GM08714 (cell line): Measurements from ENCODE around the gene GOLGA7B.

Experiments used
- H3K4me3 ChIP-seq: fragments of 200-500 bp; sonication (Bioruptor generic); 2 replicates; pipeline ENCODE4 v1.5.1; 2014; ENCODE audit warnings: mild to moderate bottlenecking, low read length, inconsistent platforms
- ZNF274 ChIP-seq: IDR thresholded peaks from 2 replicates; pipeline ENCODE4 v1.6.1; 2012; ENCODE audit warnings: mild to moderate bottlenecking, low read depth, low read length

The GOLGA7B gene

DNA sequence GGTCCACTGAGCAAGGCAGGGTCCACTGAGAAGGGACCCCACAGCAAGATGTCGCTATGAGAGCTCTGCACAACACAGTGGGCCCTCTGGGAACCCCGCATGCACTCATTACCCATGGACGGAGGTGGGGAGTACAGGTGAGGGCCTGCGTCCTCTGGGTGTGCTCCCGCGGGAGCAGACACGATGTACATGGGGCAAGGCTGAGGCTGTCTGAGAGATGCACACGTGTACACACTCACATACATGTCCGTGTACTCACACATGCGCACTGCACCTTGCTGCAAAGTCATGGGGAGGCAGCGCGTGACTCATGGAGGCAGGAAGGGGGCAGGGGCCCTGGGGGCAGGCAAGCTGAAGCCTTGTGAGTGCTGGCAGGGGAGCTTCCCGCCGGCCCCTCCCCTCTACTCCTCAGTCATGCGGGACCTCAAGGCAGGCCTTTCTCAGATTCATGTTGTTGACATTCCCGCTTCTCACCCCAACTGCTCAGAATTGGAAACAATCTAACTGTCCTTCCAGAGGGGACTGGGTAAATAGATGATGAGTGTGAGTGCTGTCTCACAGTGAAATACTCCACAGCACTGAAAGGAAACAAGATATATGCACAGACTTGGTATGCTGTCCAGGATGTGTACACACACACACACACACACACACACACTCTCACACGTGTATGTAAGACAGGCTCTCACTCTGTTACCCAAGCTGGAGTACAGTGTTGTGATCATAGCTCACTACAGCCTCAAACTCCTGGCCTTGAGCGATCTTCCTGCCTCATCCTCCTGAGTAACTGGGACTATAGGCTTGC, 40.0 kb downstream of the GOLGA7B start:
- no peak overlapping the region for H3K4me3 ChIP-seq
- TF ChIP-seq ZNF274: no peak

DNA sequence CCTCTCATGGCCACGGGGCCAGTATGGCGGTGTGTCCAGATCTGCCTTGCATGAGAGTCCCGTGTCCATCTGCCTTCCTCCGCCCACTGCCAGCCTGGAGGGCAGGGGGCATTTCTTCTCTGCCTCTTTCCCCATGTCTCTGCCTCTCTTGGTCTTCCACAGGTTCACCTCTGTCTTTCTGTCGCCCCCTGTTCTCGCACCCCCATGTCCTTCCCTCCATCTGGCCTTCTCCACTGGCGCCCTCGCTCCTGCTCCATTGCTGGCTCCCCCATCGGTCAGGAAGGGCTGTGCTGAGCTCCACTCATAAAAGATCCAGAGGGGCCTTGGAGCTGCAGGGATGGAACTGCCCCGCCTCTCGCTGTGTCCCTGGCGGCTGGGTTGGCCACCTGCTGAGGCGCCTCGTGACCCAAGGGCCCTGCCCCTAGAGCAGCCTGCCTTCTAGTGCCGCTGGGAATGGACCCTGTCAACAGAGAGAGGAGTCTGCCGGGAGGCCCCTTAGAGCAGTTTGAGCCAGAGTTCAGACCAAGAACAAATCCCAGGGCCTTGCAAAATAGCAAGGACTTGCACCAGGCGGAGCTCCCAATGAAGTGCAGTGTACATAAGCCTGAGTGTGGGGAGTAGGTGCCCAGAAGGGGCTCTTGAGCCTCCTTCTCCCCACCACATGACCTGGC, 42.0 kb downstream of the GOLGA7B start:
- no peak for TF ChIP-seq ZNF274
- no peak overlapping the region for H3K4me3 ChIP-seq

GRCh38 chr10:97892506-97892905, 42.9 kb downstream of the GOLGA7B start:
- no peak overlapping the region for H3K4me3 ChIP-seq
- TF ChIP-seq ZNF274: no peak

DNA sequence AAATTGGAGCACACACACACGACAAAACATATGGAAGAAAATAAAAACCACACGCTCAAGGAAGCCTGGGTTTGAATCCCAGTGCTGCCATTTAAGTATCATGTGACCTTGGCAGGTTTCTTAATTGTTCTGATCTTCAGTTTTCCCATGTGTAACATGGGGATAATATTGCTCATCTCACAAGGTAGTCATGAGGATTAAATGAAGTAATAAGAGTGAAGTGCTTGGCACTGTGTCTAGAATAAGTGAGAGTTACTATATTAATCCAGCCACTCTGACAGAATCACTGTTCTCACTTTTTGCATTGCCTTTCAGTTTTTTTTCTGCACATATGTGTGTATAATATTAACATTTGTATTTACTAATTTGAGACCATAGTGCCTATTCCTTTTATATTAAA, 43.3 kb downstream of the GOLGA7B start:
- TF ChIP-seq ZNF274: no peak
- no peak overlapping the region for H3K4me3 ChIP-seq

DNA sequence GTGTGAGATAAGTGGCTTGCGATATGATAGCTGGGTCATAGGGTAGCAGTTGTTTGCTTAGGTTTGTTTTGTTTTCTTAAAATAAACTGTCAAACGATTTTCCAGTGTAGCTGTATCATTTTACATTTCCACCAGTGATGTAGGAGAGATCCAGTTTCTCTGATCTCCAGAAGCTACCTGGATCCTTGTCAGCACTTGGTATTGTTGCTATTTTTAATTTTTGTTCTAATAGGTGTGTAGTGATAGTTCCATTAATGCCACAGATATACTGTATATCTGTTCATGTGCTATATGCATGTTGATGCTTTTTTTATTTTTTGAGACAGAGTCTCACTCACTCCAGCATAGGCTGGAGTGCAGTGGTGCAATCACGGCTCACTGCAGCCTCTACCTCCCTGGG, 44.4 kb downstream of the GOLGA7B start:
- TF ChIP-seq ZNF274: no peak
- no peak overlapping the region for H3K4me3 ChIP-seq

DNA sequence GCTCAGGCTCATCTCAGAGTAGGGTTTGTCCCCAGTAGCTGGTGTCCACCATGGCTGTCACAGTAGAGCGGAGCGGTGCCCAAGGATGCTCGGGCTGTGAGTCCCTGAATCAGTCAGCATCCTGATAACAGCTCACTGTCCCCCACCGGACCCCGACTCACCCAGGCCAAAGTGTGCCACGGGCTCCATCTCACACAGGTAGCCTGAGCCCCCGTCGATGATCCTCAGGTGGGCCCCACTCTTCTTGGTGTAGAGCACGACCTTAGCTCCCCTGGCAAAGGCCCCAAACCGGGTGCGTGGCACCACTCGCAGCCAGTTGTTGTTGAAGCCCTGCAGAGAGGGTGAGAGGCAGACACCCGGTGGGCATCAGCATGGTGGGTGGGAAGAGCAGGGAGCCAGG, 45.4 kb downstream of the GOLGA7B start:
- no peak overlapping the region for H3K4me3 ChIP-seq
- no peak for TF ChIP-seq ZNF274

GRCh38 chr10:97895915-97896314, 46.3 kb downstream of the GOLGA7B start:
- H3K4me3 ChIP-seq: no peak overlapping the region
- no peak for TF ChIP-seq ZNF274

DNA sequence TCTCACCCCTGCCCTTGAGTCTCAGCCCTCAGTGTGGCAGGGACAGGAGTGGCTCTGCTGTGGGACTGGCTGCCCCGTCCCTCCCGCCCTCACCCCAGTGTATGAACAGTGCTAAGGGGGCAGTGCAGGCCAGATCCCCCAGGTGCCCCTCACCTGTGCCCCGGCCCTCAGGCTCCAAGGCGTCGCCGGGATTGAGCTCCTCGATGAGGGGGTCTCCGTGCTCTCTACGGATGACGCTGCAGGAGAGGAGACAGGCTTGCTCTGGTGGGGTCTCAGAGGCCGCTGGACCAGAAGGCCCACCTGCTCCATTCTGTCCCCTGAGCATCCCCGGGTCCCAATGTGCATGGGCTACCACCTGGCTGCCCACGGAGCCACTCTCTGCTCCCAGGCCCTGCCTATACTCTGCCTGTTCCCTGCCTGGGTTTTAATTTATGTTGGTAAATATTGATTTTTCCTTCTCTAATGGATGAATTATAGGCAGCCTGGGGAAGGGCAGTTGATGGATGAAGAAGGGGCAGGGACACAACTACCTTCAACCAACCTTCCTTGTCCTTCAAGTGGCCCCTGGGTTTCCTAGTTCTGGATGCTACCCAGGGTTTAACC, 47.2 kb downstream of the GOLGA7B start:
- TF ChIP-seq ZNF274: no peak
- H3K4me3 ChIP-seq: no peak overlapping the region

- no peak for TF ChIP-seq ZNF274
- no peak overlapping the region for H3K4me3 ChIP-seq
These were observed 48.8 kb downstream of the GOLGA7B start for GRCh38 chr10:97898429-97898828.

DNA sequence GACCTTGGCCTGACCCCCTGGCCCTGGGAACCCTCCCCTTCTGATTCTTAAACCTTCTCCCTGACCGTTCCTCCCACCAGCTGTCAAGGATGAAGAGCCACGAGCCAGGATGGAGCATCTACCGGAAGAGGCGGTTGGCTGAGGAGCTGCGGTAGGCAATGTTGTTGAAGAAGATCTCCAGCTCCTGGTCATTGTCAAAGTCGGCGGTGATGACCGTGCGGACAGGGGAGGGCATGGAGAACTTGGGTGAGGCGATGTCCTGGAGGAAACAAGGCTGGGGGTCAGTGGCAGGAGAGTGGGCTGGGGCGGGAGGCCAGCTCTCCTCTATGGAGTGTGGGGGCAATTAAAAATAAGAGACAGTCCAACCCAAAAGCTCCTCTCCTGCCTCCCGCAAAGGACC, 51.7 kb downstream of the GOLGA7B start:
- no peak for TF ChIP-seq ZNF274
- no peak overlapping the region for H3K4me3 ChIP-seq

GRCh38 chr10:97903128-97904017, 53.7 kb downstream of the GOLGA7B start:
- no peak for TF ChIP-seq ZNF274
- H3K4me3 ChIP-seq: no peak overlapping the region

DNA sequence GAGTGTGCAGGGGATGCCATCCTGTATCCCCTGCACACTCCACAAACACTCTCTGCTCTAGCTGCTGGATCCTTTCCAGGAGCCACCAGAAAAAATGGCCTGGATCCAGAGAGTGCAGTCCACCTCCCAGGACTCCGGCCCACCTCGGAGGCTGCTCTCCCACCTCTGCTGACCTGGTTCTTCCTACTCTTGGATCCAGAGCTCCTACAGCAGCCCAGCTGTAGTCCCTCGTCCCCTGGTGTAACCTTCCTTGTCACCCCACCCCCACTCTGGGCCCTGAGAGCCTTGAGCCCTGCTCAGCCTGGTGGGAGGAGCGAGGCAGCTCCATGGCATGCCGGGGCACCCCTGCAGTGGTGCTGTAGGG, 54.4 kb downstream of the GOLGA7B start:
- TF ChIP-seq ZNF274: no peak

DNA sequence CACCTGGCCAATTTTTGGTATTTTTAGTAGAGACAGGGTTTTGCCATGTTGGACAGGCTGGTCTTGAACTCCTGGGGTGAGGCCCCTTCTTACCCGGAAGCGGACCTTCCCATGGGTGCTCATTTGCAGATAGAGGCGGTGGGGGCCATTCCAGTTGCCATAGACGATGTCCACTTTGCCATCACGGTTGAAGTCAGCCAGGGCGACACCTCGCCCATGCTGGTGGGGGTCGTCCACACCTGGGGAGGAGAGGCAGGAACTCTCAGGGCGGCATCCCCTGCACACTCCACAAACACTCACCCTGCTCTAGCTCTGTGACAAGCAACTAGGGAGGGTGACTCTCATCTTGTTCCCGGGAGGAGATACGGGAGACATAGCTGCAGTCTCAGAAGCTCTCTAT, 54.9 kb downstream of the GOLGA7B start:
- no peak for TF ChIP-seq ZNF274
- no peak overlapping the region for H3K4me3 ChIP-seq

More for the DNA sequence above, 54.4 kb downstream of the GOLGA7B start:
- no peak overlapping the region for H3K4me3 ChIP-seq

DNA sequence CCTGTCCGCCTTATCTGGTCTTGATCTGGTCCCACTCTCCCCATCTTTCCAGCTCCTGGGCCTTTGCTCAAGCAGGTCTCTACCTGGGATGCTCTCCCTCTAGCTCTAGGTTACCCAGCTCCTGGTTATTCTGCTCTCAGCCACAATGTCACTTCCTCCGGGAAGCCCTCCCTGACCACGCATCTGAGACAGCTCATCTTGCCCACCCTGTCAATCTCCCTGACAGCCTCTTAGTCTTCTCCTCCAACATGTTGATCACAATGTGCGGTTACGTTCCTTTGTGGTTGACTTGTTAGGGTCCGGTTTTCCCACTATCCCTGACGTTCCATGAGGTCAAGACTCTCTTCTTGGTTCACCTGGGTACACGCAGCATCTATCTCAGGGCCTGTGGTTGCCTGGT, 55.6 kb downstream of the GOLGA7B start:
- H3K4me3 ChIP-seq: no peak overlapping the region
- no peak for TF ChIP-seq ZNF274
